Pancreas (tissue), 10 donors: ENCODE data around the gene ZNF524. TPM values are rescaled to one million over a fixed set of nuclear protein-coding genes. Genes with fewer than 3 reads are reported as not detected.
A peak's percentile ranks its signal among the peaks of the same experiment; 100 is the strongest.

Experiments used
- ATAC-seq, 4 donors: fragments of 200-7000 bp; cut with Tn5 transposase; one replicate each; pipeline versions ENCODE4 v1.8.0 to v1.9.1; 2020; ENCODE audit warnings: mild to moderate bottlenecking in 4 of 4, moderate library complexity in 4 of 4
- DNase-seq, 6 donors: peaks; one replicate each; pipeline ENCODE4 v3.0.0-alpha.2; 2020
- FAIRE-seq: peaks from 2 replicates; lab custom pipeline; 2012; peaks lifted over from hg19 to GRCh38; lab: Jason Lieb, UNC
- H3K27ac ChIP-seq, 4 donors: fragments of 200-600 bp; sonication (generic); 1 replicate in 3 of 4; 2 replicates in 1 of 4; pipeline versions ENCODE4 v1.5.0 to v1.8.0; 2020
- H3K27me3 ChIP-seq, 4 donors: fragments of 200-600 bp; one replicate each; pipeline ENCODE4 v1.8.0; 2021
- H3K36me3 ChIP-seq, 3 donors: fragments of 200-600 bp; sonication (generic) in 1 of 3; one replicate each; pipeline versions ENCODE4 v1.5.0 to v1.8.0; 2020 to 2021
- H3K4me1 ChIP-seq, 3 donors: fragments of 200-600 bp; one replicate each; pipeline ENCODE4 v1.8.0; 2021
- H3K4me3 ChIP-seq, 4 donors: fragments of 200-600 bp; sonication (generic) in 2 of 4; one replicate each; pipeline versions ENCODE4 v1.5.0 to v1.8.0; 2020 to 2021
- H3K9me3 ChIP-seq, 4 donors: fragments of 200-600 bp; one replicate each; pipeline ENCODE4 v1.8.0; 2021
- WGBS, 2 donors: extraction: QIAGEN DNeasy Blood & Tissue Kit; methylation state at CpG; one replicate each; pipeline ENCODE4 v1.1.7; 2013; 5-methylcytosine and 5-hydroxymethylcytosine counted together
- intact Hi-C, 3 donors: fragments of 100-400 bp; cut with DNase I; formaldehyde crosslinking; loops; one replicate each; pipeline versions ENCODE4 v1.11.1 to v1.14.2; 2022
- polyA plus RNA-seq, 2 donors: library from polyadenylated mRNA; stranded (reverse); fragments of 200-250 nt; gene quantifications; one replicate each; pipeline ENCODE4 v1.2.3, GENCODE V29; 2013
- total RNA-seq, 6 donors: library from RNA; stranded (reverse); fragmentation: NEBNext Ultra II Directional in 4 of 6; extraction: Animal tissue kit (Norgen Biotek cat#: 25700) in 4 of 6; gene quantifications; one replicate each; pipeline versions ENCODE4 v1.2.1 to v1.2.4, GENCODE V29; 2021 to 2023
- TF ChIP-seq, protein P1 (sequence below), 4 donors: fragments of 200-600 bp; sonication (generic) in 3 of 4; IDR thresholded peaks; one replicate each; pipeline versions ENCODE4 v1.5.0 to v1.8.0; 2021; ENCODE audit warnings: antibody characterized with exemption in 4 of 4
- donor health status: healthy with polysubstance abuse.
- donor health status: DM: no; HTN: no; CAD: no; lungs with moderate emphysema.
- donor health status: DM: no; HTN: no; CAD: no.
- donor health status: control.
- donor health status: control.
- donor health status: Bipolar disorder and iron deficiency.
- donor health status: DM: yes; HTN: yes; CAD: no.
- donor health status: DM: no; HTN: no; CAD: no.
- donor health status: DM: no; HTN: no; CAD: no.
- donor health status: DM: yes; HTN: yes; CAD: no.

The ZNF524 gene, protein sequence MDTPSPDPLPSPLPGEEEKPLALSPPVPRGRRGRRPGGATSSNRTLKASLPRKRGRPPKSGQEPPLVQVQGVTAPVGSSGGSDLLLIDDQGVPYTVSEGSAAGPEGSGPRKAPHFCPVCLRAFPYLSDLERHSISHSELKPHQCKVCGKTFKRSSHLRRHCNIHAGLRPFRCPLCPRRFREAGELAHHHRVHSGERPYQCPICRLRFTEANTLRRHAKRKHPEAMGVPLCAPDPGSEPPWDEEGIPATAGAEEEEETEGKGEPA
- total RNA-seq = 10 to 100 TPM; 17.1 to 37.0 (median 33.1) TPM
- polyA plus RNA-seq = 10 to 100 TPM; 26.7 to 79.4 TPM

DNA sequence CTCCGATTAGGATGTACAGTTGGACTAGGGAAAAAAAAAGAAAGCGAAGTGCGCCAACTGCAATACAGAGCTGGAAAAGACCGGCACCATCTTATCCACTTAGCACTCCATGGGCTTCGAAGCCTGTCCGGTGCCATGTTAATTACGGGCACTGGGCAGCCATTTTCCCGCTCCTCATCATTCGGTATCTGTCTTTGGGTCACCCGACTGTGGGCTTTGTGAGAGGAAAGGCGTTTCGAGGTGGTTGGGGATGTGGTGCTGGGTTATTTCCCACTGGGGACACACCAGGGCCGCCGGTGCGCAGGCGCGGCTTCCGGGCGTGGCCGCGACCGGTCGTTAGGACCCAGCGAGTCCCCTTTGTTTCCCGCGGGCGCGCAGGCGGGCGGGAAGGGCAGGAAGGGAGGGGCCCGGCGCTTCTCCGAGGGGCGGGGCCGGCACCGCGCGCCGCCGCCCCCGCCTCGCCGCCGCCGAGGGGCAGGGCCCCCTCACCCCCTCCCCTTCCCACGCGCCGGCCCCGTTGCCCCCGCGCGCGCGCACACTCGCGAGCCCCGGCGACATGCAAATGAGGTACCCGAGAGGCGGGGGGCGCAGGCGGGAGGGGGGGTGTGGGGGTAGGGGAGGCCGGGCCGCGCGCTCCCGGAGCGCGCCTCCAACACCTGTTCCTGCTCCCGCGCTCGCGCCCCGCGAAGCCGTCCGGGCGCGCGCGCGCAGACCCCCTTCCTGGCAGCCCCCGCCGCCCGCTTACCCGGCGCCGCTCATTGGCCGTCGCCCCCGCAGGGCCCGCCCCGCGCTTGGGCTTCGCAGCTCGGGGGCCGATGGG, at the start of gene ZNF524:
TSS of gene ZNF524 (plus strand) at position 447 of the 820 bp plus-strand sequence. CDS start 1,825 bp downstream, outside the sequence.
- ATAC-seq (peak; percentile 66 to 75 (median 70)), FAIRE-seq (no peak), DNase-seq (peak; percentile 85 to 94 (median 88))
- TF ChIP-seq, protein P1, sequence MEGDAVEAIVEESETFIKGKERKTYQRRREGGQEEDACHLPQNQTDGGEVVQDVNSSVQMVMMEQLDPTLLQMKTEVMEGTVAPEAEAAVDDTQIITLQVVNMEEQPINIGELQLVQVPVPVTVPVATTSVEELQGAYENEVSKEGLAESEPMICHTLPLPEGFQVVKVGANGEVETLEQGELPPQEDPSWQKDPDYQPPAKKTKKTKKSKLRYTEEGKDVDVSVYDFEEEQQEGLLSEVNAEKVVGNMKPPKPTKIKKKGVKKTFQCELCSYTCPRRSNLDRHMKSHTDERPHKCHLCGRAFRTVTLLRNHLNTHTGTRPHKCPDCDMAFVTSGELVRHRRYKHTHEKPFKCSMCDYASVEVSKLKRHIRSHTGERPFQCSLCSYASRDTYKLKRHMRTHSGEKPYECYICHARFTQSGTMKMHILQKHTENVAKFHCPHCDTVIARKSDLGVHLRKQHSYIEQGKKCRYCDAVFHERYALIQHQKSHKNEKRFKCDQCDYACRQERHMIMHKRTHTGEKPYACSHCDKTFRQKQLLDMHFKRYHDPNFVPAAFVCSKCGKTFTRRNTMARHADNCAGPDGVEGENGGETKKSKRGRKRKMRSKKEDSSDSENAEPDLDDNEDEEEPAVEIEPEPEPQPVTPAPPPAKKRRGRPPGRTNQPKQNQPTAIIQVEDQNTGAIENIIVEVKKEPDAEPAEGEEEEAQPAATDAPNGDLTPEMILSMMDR (IDR thresholded peaks at IDR 0.05) = no peak
- 0 to 1% methylated on average over 48 to 93 of the region's 97 CpGs for WGBS, 2 donors
- no peaks in the 10 kb centered on the region for H3K9me3 ChIP-seq
- peaks cover 0 to 13% (median 0%) of the 10 kb centered on the region in 3 donors for H3K4me1 ChIP-seq
- intact Hi-C loops = no loop called here
- no peaks in the 10 kb centered on the region for H3K27me3 ChIP-seq
- H3K4me3 ChIP-seq = peak within 1 kb of the TSS; percentile 62 to 86 (median 78)
- peak within 1 kb of the TSS; percentile 83 to 98 (median 97) for H3K27ac ChIP-seq
- H3K36me3 ChIP-seq = peaks cover 0 to 15% (median 3%) of the 10 kb centered on the region in 3 donors

DNA sequence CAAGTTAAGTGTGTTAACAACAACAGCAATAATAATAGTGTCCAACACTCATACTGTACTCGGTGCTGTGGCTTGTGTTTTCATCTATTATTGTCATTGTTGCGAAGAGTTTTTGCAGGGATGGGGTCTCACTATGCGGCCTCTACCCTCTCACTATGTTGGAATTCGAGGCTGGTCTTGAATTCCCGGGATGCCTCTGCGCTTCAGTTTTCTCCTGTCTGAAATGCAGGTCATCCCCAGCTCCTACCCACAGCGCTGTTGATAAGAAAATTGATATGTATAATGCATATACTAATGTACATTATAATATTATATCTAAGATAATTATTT, 49.8 kb upstream of the ZNF524 start:
- intact Hi-C loops = no loop called here
- WGBS, 2 donors = 56 to 68% methylated on average over 7 of the region's 7 CpGs
- Histone ChIP-seq H3K27me3 (peaks cover 0 to 9% (median 0%) of the 10 kb centered on the region in 4 donors), H3K36me3 (no peaks in the 10 kb centered on the region), H3K4me3 (no peak overlapping the region), H3K27ac (no peak overlapping the region), H3K4me1 (peaks cover 0 to 4% (median 0%) of the 10 kb centered on the region in 3 donors), H3K9me3 (no peaks in the 10 kb centered on the region)
- FAIRE-seq = no peak
- TF ChIP-seq, protein P1 (IDR thresholded peaks at IDR 0.05) = no peak
- ATAC-seq = no peak
- DNase-seq = no peak

DNA sequence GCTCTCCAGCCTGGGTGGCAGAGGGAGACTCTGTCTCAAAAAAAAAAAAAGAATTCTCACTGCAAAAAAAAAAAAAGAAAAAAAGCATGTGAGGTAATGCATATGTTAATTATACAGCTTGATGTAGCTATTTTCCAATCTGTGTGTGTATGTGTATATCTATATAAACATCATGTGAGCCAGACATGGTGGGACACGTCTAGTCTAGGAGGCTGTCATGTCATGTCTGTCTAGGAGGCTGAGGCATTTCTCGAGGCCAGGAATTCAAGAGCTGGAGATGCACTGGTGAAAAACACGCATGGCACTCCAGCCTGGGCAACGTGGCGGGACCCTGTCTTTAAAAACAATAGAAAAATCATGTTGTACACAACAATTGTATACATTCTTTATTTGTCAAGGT, 47.9 kb upstream of the ZNF524 start:
- TF ChIP-seq, protein P1 (IDR thresholded peaks at IDR 0.05) = no peak
- Histone ChIP-seq H3K27me3 (peaks cover 0 to 7% (median 0%) of the 10 kb centered on the region in 4 donors), H3K27ac (no peak overlapping the region), H3K4me1 (peaks cover 0 to 4% (median 0%) of the 10 kb centered on the region in 3 donors), H3K36me3 (no peaks in the 10 kb centered on the region), H3K4me3 (no peak overlapping the region), H3K9me3 (no peaks in the 10 kb centered on the region)
- ATAC-seq (no peak), FAIRE-seq (no peak), DNase-seq (no peak)
- intact Hi-C loops = no loop called here
- WGBS, 2 donors = 48 to 65% methylated on average over 5 of the region's 5 CpGs

DNA sequence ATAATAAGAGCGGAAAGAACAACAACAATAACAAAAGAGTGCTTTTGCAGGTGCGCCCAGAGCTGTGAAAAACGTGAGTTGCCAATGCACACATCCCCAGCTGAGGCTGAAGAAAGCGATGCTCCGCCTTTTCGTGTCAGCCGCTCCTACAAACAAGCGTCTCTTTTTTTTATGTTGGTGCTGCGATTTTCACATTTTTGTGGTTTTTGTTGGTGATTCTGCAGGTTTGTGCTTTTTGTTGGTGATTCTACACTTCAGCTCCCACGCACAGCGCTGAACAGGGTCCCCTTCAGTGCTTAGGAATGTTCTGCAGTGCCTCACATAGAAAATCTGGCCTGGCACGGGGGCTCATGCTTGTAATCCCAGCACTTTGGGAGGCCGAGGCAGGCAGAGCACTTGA, 47.5 kb upstream of the ZNF524 start:
- FAIRE-seq (no peak), ATAC-seq (no peak), DNase-seq (no peak)
- 40 to 51% methylated on average over 13 of the region's 13 CpGs for WGBS, 2 donors
- Histone ChIP-seq H3K9me3 (no peaks in the 10 kb centered on the region), H3K4me1 (peaks cover 0 to 4% (median 0%) of the 10 kb centered on the region in 3 donors), H3K27me3 (peaks cover 0 to 4% (median 0%) of the 10 kb centered on the region in 4 donors), H3K4me3 (no peak overlapping the region), H3K27ac (no peak overlapping the region), H3K36me3 (no peaks in the 10 kb centered on the region)
- intact Hi-C loops = no loop called here
- TF ChIP-seq, protein P1 (IDR thresholded peaks at IDR 0.05) = no peak
